Left cardiac atrium (tissue), 4 donors: Measurements from ENCODE around the gene AIG1. TPM values are rescaled to one million over a fixed set of nuclear protein-coding genes. Genes with fewer than 3 reads are reported as not detected.

Experiments used
- ATAC-seq, 2 donors: fragments of 200-7000 bp; cut with Tn5 transposase; one replicate each; pipeline ENCODE4 v1.9.1; 2020; ENCODE audit warnings: mild to moderate bottlenecking in 2 of 2, moderate library complexity in 2 of 2
- DNase-seq: peaks from one replicate; pipeline ENCODE4 v3.0.0-alpha.2; 2020
- intact Hi-C, 2 donors: fragments of 100-400 bp; cut with DNase I; formaldehyde crosslinking; loops; one replicate each; pipeline versions ENCODE4 v1.14.1 to v1.15.1; 2022 to 2023
- total RNA-seq, 2 donors: library from RNA; stranded (reverse); fragmentation: NEBNext Ultra II Directional; extraction: Animal tissue kit (Norgen Biotek cat#: 25700); gene quantifications; one replicate each; pipeline ENCODE4 v1.2.1, GENCODE V29; 2021
- donor health status: DM: no; HTN: yes; CAD: no.
- donor health status: DM: no; HTN: yes; CAD: no; lungs with severe emphysema.
- donor health status: DM: yes; HTN: yes; CAD: no.
- donor health status: Dilated cardiomyopathy.

The AIG1 gene
- total RNA-seq, 2 donors from 2014 or later: 44.8 to 49.7 TPM

GRCh38 chr6:143368426-143368825, 307.7 kb downstream of the AIG1 start:
- DNase-seq: no peak
- intact Hi-C loops: no loop called here
- ATAC-seq: no peak

- DNase-seq (no peak), ATAC-seq (no peak)
- intact Hi-C loops: no loop called here
Observed at GRCh38 chr6:143369971-143370370, 309.3 kb downstream of the AIG1 start.

GRCh38 chr6:143370812-143371370, 310.2 kb downstream of the AIG1 start:
- ATAC-seq (no peak), DNase-seq (no peak)
- intact Hi-C loops: no loop called here

GRCh38 chr6:143372199-143372882, 311.7 kb downstream of the AIG1 start:
- intact Hi-C loops: no loop called here
- DNase-seq (no peak), ATAC-seq (no peak)

GRCh38 chr6:143374014-143374413, 313.3 kb downstream of the AIG1 start:
- ATAC-seq (no peak), DNase-seq (no peak)
- intact Hi-C loops: no loop called here

GRCh38 chr6:143375022-143375585, 314.4 kb downstream of the AIG1 start:
- ATAC-seq (no peak), DNase-seq (no peak)
- intact Hi-C loops: no loop called here

- no peak for ATAC-seq
- DNase-seq: no peak
- intact Hi-C loops: no loop called here
Observed at GRCh38 chr6:143376375-143376774, 315.7 kb downstream of the AIG1 start.

GRCh38 chr6:143376861-143377260, 316.2 kb downstream of the AIG1 start:
- DNase-seq (no peak), ATAC-seq (no peak)
- intact Hi-C loops: no loop called here

GRCh38 chr6:143385636-143386035, 324.9 kb downstream of the AIG1 start:
- no peak for ATAC-seq
- intact Hi-C loops: no loop called here
- DNase-seq: no peak

- DNase-seq (no peak), ATAC-seq (no peak)
- intact Hi-C loops: no loop called here
Observed at GRCh38 chr6:143390278-143390677, 329.6 kb downstream of the AIG1 start.

Other genes starting within 250 kb of the AIG1 start
- gene HIVEP2, start 115.7 kb upstream of the AIG1 start, total RNA-seq: 10 to 100 TPM; 13.3 to 25.4 TPM